ENCODE data around the gene ATP1A3.

GRCh38 chr19:42040031-42040430 is 46.0 kb upstream of the ATP1A3 start:
- TF ChIP-seq REST (IDR thresholded peaks at IDR 0.05; ENCODE audit: borderline replicate concordance) (no peak), EZH2 (IDR thresholded peaks at IDR 0.05; ENCODE audit: borderline replicate concordance, insufficient read depth, low read length, poor library complexity, severe bottlenecking) (no peak), EP300 (conservative IDR thresholded peaks at IDR 0.05; ENCODE audit: poor library complexity, severe bottlenecking) (no peak), POLR2AphosphoS5 (IDR thresholded peaks at IDR 0.05) (no peak), TAF1 (IDR thresholded peaks at IDR 0.05; ENCODE audit: low read depth) (no peak), MXI1 (conservative IDR thresholded peaks at IDR 0.05; ENCODE audit: poor library complexity, severe bottlenecking) (no peak)
- TF ChIP-seq, protein P1, sequence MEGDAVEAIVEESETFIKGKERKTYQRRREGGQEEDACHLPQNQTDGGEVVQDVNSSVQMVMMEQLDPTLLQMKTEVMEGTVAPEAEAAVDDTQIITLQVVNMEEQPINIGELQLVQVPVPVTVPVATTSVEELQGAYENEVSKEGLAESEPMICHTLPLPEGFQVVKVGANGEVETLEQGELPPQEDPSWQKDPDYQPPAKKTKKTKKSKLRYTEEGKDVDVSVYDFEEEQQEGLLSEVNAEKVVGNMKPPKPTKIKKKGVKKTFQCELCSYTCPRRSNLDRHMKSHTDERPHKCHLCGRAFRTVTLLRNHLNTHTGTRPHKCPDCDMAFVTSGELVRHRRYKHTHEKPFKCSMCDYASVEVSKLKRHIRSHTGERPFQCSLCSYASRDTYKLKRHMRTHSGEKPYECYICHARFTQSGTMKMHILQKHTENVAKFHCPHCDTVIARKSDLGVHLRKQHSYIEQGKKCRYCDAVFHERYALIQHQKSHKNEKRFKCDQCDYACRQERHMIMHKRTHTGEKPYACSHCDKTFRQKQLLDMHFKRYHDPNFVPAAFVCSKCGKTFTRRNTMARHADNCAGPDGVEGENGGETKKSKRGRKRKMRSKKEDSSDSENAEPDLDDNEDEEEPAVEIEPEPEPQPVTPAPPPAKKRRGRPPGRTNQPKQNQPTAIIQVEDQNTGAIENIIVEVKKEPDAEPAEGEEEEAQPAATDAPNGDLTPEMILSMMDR (IDR thresholded peaks at IDR 0.05; ENCODE audit: poor library complexity, severe bottlenecking) = no peak
